ENCODE results near the gene CENPK. TPM values are rescaled to one million over a fixed set of nuclear protein-coding genes. Genes with fewer than 3 reads are reported as not detected.

Gene CENPK
- total and polyA plus RNA-seq, 2 of the 8 experiments (the other 6 are each of a cell fraction or from before 2014, with no cell fraction given) = 13.3 to 50.9 TPM

DNA sequence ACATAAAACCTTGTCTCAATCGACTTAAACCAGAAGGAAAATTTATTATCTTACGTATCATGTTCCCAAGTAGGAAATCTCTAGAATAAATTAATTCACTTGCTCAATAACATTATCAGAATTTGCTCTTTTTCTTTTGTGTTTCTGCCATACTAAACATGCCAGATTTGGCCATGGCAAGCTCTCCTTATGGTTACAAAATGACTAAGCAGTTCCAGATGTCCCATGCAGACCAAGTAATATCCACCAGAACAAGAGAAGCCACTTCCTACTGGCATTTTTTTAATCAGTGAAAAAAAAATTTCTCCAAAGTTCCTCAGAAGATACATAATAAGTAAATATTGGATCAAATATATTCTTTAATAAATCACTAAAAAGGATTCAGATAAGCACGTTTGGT, 56.0 kb downstream of the CENPK start:
- no peak for FAIRE-seq
- no peak for DNase-seq (ENCODE audit: low read depth in 1 of 2, low spot score in 2 of 2)

More for the DNA sequence above, 56.0 kb downstream of the CENPK start:
- no peaks in the 10 kb centered on the region for H3K4me1 ChIP-seq (replicated peaks in 1 of 4; ENCODE audit: control insufficient read depth in 3 of 4, insufficient read depth in 4 of 4, low read length in 3 of 4)
- no peak overlapping the region for H2AK5ac ChIP-seq (ENCODE audit: low read depth, low read length)
- H3K27ac ChIP-seq (ENCODE audit: low read depth, low read length) = no peak overlapping the region
- ChIA-PET CTCF (ENCODE audit: partially characterized antibody) (interaction anchor here (1.0 kb wide), 1 partner anchor 24 kb away, joined by 3 read pairs; no protein-coding TSS in a partner anchor), POLR2A (ENCODE audit: partially characterized antibody) (no interaction called here)
- no peak overlapping the region for H3K4me2 ChIP-seq (ENCODE audit: insufficient read depth in 1 of 2, low read depth in 2 of 2, low read length in 2 of 2)
- H2BK15ac ChIP-seq (ENCODE audit: low read length) = no peak overlapping the region
- no peaks in the 10 kb centered on the region for H3K79me1 ChIP-seq (ENCODE audit: low read depth, low read length)
- no peaks in the 10 kb centered on the region for H4K20me1 ChIP-seq (replicated peaks in 1 of 2; ENCODE audit: control insufficient read depth in 1 of 2, insufficient read depth in 2 of 2, low read length in 2 of 2)
- no peaks in the 10 kb centered on the region; a peak in 1 of 4 replicates for H3K9me3 ChIP-seq (ENCODE audit: insufficient read depth in 2 of 2, low read depth in 1 of 2, low read length in 1 of 2)
- no peak overlapping the region for H4K91ac ChIP-seq (replicated peaks; ENCODE audit: insufficient read length, low read length)
- no peak overlapping the region for H2BK120ac ChIP-seq (replicated peaks; ENCODE audit: low read depth, low read length)
- H3K36me3 ChIP-seq (ENCODE audit: control insufficient read depth in 2 of 4, insufficient read depth in 4 of 4, low read length in 3 of 4) = no peaks in the 10 kb centered on the region
- WGBS, 2 experiments (ENCODE audit: extremely low coverage in 1 of 2, insufficient coverage in 1 of 2, insufficient read length in 1 of 2, insufficient replicate concordance in 2 of 2, low coverage in 1 of 2, low lambda C conversion rate in 2 of 2, missing lambda C conversion rate in 1 of 2) = 88% methylated on average over 3 of the region's 3 CpGs; no CpG with 5 or more reads in 1 of the 2 experiments
- H2BK12ac ChIP-seq (ENCODE audit: low read depth, low read length) = no peak overlapping the region
- H3K23me2 ChIP-seq (ENCODE audit: low read depth, low read length) = no peaks in the 10 kb centered on the region
- no peak overlapping the region for H3K14ac ChIP-seq (ENCODE audit: insufficient read length)
- H3K27me3 ChIP-seq (replicated peaks in 1 of 4; ENCODE audit: control insufficient read depth in 3 of 4, extremely low read depth in 1 of 4, insufficient read depth in 3 of 4, low read length in 3 of 4) = no peaks in the 10 kb centered on the region
- no peak overlapping the region for H3K4me3 ChIP-seq (ENCODE audit: extremely low read depth in 1 of 4, insufficient read depth in 2 of 4, low read depth in 3 of 4, low read length in 4 of 4)
- H3K4ac ChIP-seq (replicated peaks; ENCODE audit: insufficient read length, low read depth, low read length) = no peak overlapping the region
- H2BK5ac ChIP-seq (ENCODE audit: low read depth, low read length) = no peak overlapping the region
- no peak overlapping the region for H3K23ac ChIP-seq (ENCODE audit: insufficient read length)
- no peak overlapping the region for H2BK20ac ChIP-seq (ENCODE audit: low read length)
- TF ChIP-seq GTF2F1 (IDR thresholded peaks at IDR 0.05; ENCODE audit: borderline replicate concordance, low read depth, low read length) (no peak), HDAC2 (IDR thresholded peaks at IDR 0.05; ENCODE audit: borderline replicate concordance in 1 of 2, low read depth in 2 of 2, low read length in 2 of 2) (no peak), SRF (IDR thresholded peaks at IDR 0.05; ENCODE audit: low read depth, low read length) (no peak), RAD21 (IDR thresholded peaks at IDR 0.05 in 1 of 2, conservative IDR thresholded peaks at IDR 0.05 in 1 of 2; ENCODE audit: low read depth in 2 of 2, low read length in 2 of 2) (no peak), BRCA1 (IDR thresholded peaks at IDR 0.05; ENCODE audit: low read depth, low read length) (no peak), MAFK (IDR thresholded peaks at IDR 0.05; ENCODE audit: low read depth, low read length) (no peak), SIRT6 (IDR thresholded peaks at IDR 0.05; ENCODE audit: low read length) (no peak), NRF1 (IDR thresholded peaks at IDR 0.05; ENCODE audit: low read depth, low read length) (no peak), RNF2 (IDR thresholded peaks at IDR 0.05; ENCODE audit: borderline replicate concordance, low read depth, low read length, missing control alignments, poor library complexity, severe bottlenecking) (no peak)
- H2AFZ ChIP-seq (ENCODE audit: low read length) = no peak overlapping the region
- H3K79me2 ChIP-seq (ENCODE audit: control insufficient read depth in 1 of 2, insufficient read depth in 2 of 2, low read length in 2 of 2) = no peaks in the 10 kb centered on the region
- no peak overlapping the region for H4K8ac ChIP-seq (ENCODE audit: extremely low read depth, insufficient read depth, low read length)
- H4K5ac ChIP-seq (ENCODE audit: insufficient read length, low read depth, low read length) = no peak overlapping the region
- H3K18ac ChIP-seq (ENCODE audit: extremely low read depth, low read length) = no peak overlapping the region
- H3K56ac ChIP-seq (replicated peaks; ENCODE audit: insufficient read length, low read depth, low read length) = no peak overlapping the region
- no peak overlapping the region for H3K9ac ChIP-seq (replicated peaks in 1 of 4; ENCODE audit: extremely low read depth in 1 of 4, low read depth in 3 of 4, low read length in 3 of 4)

Measured in H1 (cell line).